Renal cortex interstitium (tissue), 11 donors: Measurements from ENCODE around the gene TSPAN5. TPM values are rescaled to one million over a fixed set of nuclear protein-coding genes. Genes with fewer than 3 reads are reported as not detected.
A peak's percentile ranks its signal among the peaks of the same experiment; 100 is the strongest.

Experiments used
- DNase-seq, 11 donors: peaks; one replicate each; pipeline ENCODE4 v3.0.0-alpha.2; 2013; ENCODE audit warnings: low read depth in 9 of 11, low spot score in 4 of 11; ENCODE audit errors: extremely low read depth in 1 of 11
- polyA plus RNA-seq, 3 donors: library from polyadenylated mRNA; unstranded; fragments of 120-200 nt; gene quantifications; one replicate each; pipeline ENCODE4 v1.2.1, GENCODE V29; 2013; ENCODE audit not compliant: insufficient read length in 3 of 3

The TSPAN5 gene
- polyA plus RNA-seq, 3 donors, result 20.5 to 32.8 (median 31.0) TPM

GRCh38 chr4:98682719-98683118 lies 24.3 kb upstream of the TSPAN5 start:
- no peak for DNase-seq

GRCh38 chr4:98680806-98681205 lies 22.4 kb upstream of the TSPAN5 start:
- no peak for DNase-seq

GRCh38 chr4:98679738-98680137 lies 21.3 kb upstream of the TSPAN5 start:
- no peak for DNase-seq

- DNase-seq, result no peak
Measured at GRCh38 chr4:98677799-98678198, 19.4 kb upstream of the TSPAN5 start.

- DNase-seq, result no peak
Measured at GRCh38 chr4:98674404-98675173, 16.2 kb upstream of the TSPAN5 start.

GRCh38 chr4:98673978-98674377 lies 15.6 kb upstream of the TSPAN5 start:
- DNase-seq, result no peak

GRCh38 chr4:98673288-98673644 lies 14.9 kb upstream of the TSPAN5 start:
- DNase-seq, result no peak

- peak in 1 of 11 donors; percentile 30 for DNase-seq
Measured at GRCh38 chr4:98672583-98673287, 14.3 kb upstream of the TSPAN5 start.

GRCh38 chr4:98671131-98671530 lies 12.7 kb upstream of the TSPAN5 start:
- no peak for DNase-seq

- no peak for DNase-seq
Measured at GRCh38 chr4:98670186-98670585, 11.8 kb upstream of the TSPAN5 start.

- DNase-seq, result no peak
Measured at GRCh38 chr4:98669577-98669976, 11.2 kb upstream of the TSPAN5 start.

GRCh38 chr4:98664959-98665358 lies 6.5 kb upstream of the TSPAN5 start:
- DNase-seq, result no peak

GRCh38 chr4:98663226-98664006 lies 5.0 kb upstream of the TSPAN5 start:
- no peak for DNase-seq

- DNase-seq, result no peak
Measured at GRCh38 chr4:98662626-98663225, 4.3 kb upstream of the TSPAN5 start.

GRCh38 chr4:98662055-98662453 lies 3.6 kb upstream of the TSPAN5 start:
- no peak for DNase-seq

GRCh38 chr4:98661371-98662054 lies 3.1 kb upstream of the TSPAN5 start:
- DNase-seq, result no peak

GRCh38 chr4:98659741-98660462 lies 1.5 kb upstream of the TSPAN5 start:
- no peak for DNase-seq

GRCh38 chr4:98659106-98659592 lies 738 bp upstream of the TSPAN5 start:
- DNase-seq, result peak in 2 of 11 donors; percentile 8 to 29
